ENCODE data around the gene KMO.

- TF ChIP-seq, protein P1, sequence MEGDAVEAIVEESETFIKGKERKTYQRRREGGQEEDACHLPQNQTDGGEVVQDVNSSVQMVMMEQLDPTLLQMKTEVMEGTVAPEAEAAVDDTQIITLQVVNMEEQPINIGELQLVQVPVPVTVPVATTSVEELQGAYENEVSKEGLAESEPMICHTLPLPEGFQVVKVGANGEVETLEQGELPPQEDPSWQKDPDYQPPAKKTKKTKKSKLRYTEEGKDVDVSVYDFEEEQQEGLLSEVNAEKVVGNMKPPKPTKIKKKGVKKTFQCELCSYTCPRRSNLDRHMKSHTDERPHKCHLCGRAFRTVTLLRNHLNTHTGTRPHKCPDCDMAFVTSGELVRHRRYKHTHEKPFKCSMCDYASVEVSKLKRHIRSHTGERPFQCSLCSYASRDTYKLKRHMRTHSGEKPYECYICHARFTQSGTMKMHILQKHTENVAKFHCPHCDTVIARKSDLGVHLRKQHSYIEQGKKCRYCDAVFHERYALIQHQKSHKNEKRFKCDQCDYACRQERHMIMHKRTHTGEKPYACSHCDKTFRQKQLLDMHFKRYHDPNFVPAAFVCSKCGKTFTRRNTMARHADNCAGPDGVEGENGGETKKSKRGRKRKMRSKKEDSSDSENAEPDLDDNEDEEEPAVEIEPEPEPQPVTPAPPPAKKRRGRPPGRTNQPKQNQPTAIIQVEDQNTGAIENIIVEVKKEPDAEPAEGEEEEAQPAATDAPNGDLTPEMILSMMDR (IDR thresholded peaks at IDR 0.05): no peak
- TF ChIP-seq POLR2A (IDR thresholded peaks at IDR 0.05): no peak
These were observed 106.0 kb downstream of the KMO start for GRCh38 chr1:241638099-241638682.
